ENCODE data around the gene LARGE2. TPM values are rescaled to one million over a fixed set of nuclear protein-coding genes. Genes with fewer than 3 reads are reported as not detected.

The LARGE2 gene
- polyA plus RNA-seq, 2 donors, result 20.7 to 45.8 TPM

GRCh38 chr11:45885274-45885920 lies 37.1 kb upstream of the LARGE2 start, which contains the start of gene MAPK8IP1:
TSS of gene MAPK8IP1 (plus strand) at chr11:45885651. CDS start at chr11:45885821, 170 bp downstream.
- Histone ChIP-seq H3K9me3 (ENCODE audit: control insufficient read depth in 2 of 2, insufficient read depth in 1 of 2, low read depth in 1 of 2, low read length in 1 of 2) (no peaks in the 10 kb centered on the region), H3K36me3 (ENCODE audit: control insufficient read depth in 2 of 2, insufficient read depth in 2 of 2, low read length in 1 of 2) (peaks cover 12 to 22% of the 10 kb centered on the region in 2 donors), H3K4me3 (ENCODE audit: low read depth in 1 of 2, low read length in 2 of 2) (peak within 1 kb of the TSS; percentile 45 to 57), H3K4me1 (ENCODE audit: control insufficient read depth in 2 of 2, insufficient read depth in 2 of 2, low read length in 1 of 2) (peaks cover 6 to 8% of the 10 kb centered on the region in 2 donors), H3K27ac (ENCODE audit: low read depth in 2 of 2, low read length in 1 of 2) (no peak within 1 kb of the TSS), H3K27me3 (ENCODE audit: control insufficient read depth in 1 of 2, insufficient read depth in 2 of 2, low read length in 2 of 2) (no peaks in the 10 kb centered on the region)
- WGBS, 2 donors, result 2% methylated on average over 50 to 73 of the region's 73 CpGs

GRCh38 chr11:45885921-45886721 lies 36.3 kb upstream of the LARGE2 start:
- Histone ChIP-seq H3K4me1 (ENCODE audit: control insufficient read depth in 2 of 2, insufficient read depth in 2 of 2, low read length in 1 of 2) (peaks cover 6 to 8% of the 10 kb centered on the region in 2 donors), H3K27me3 (ENCODE audit: control insufficient read depth in 1 of 2, insufficient read depth in 2 of 2, low read length in 2 of 2) (no peaks in the 10 kb centered on the region), H3K36me3 (ENCODE audit: control insufficient read depth in 2 of 2, insufficient read depth in 2 of 2, low read length in 1 of 2) (peaks cover 7 to 15% of the 10 kb centered on the region in 2 donors), H3K4me3 (ENCODE audit: low read depth in 1 of 2, low read length in 2 of 2) (peak overlapping the region; percentile 45 to 57), H3K27ac (ENCODE audit: low read depth in 2 of 2, low read length in 1 of 2) (no peak overlapping the region), H3K9me3 (ENCODE audit: control insufficient read depth in 2 of 2, insufficient read depth in 1 of 2, low read depth in 1 of 2, low read length in 1 of 2) (no peaks in the 10 kb centered on the region)
- WGBS, 2 donors, result 17 to 19% methylated on average over 43 of the region's 43 CpGs

GRCh38 chr11:45886816-45887520 lies 35.5 kb upstream of the LARGE2 start:
- 86 to 97% methylated on average over 4 of the region's 4 CpGs for WGBS, 2 donors
- H3K27me3 ChIP-seq (ENCODE audit: control insufficient read depth in 1 of 2, insufficient read depth in 2 of 2, low read length in 2 of 2), result no peaks in the 10 kb centered on the region
- H3K36me3 ChIP-seq (ENCODE audit: control insufficient read depth in 2 of 2, insufficient read depth in 2 of 2, low read length in 1 of 2), result peaks cover 0 to 7% of the 10 kb centered on the region in 2 donors

GRCh38 chr11:45887587-45887986 lies 34.9 kb upstream of the LARGE2 start:
- Histone ChIP-seq H3K4me1 (ENCODE audit: control insufficient read depth in 2 of 2, insufficient read depth in 2 of 2, low read length in 1 of 2) (peaks cover 6 to 8% of the 10 kb centered on the region in 2 donors), H3K27ac (ENCODE audit: low read depth in 2 of 2, low read length in 1 of 2) (no peak overlapping the region), H3K27me3 (ENCODE audit: control insufficient read depth in 1 of 2, insufficient read depth in 2 of 2, low read length in 2 of 2) (no peaks in the 10 kb centered on the region), H3K9me3 (ENCODE audit: control insufficient read depth in 2 of 2, insufficient read depth in 1 of 2, low read depth in 1 of 2, low read length in 1 of 2) (no peaks in the 10 kb centered on the region), H3K4me3 (ENCODE audit: low read depth in 1 of 2, low read length in 2 of 2) (no peak overlapping the region), H3K36me3 (ENCODE audit: control insufficient read depth in 2 of 2, insufficient read depth in 2 of 2, low read length in 1 of 2) (peaks cover 0 to 2% of the 10 kb centered on the region in 2 donors)
- WGBS, 2 donors, result 89% methylated on average over 10 of the region's 10 CpGs

More at GRCh38 chr11:45886816-45887520, 35.5 kb upstream of the LARGE2 start:
- Histone ChIP-seq H3K9me3 (ENCODE audit: control insufficient read depth in 2 of 2, insufficient read depth in 1 of 2, low read depth in 1 of 2, low read length in 1 of 2) (no peaks in the 10 kb centered on the region), H3K27ac (ENCODE audit: low read depth in 2 of 2, low read length in 1 of 2) (no peak overlapping the region), H3K4me1 (ENCODE audit: control insufficient read depth in 2 of 2, insufficient read depth in 2 of 2, low read length in 1 of 2) (peaks cover 6 to 8% of the 10 kb centered on the region in 2 donors), H3K4me3 (ENCODE audit: low read depth in 1 of 2, low read length in 2 of 2) (no peak overlapping the region)

GRCh38 chr11:45889555-45889954 lies 32.9 kb upstream of the LARGE2 start:
- Histone ChIP-seq H3K4me1 (ENCODE audit: control insufficient read depth in 2 of 2, insufficient read depth in 2 of 2, low read length in 1 of 2) (peaks cover 6 to 8% of the 10 kb centered on the region in 2 donors), H3K4me3 (ENCODE audit: low read depth in 1 of 2, low read length in 2 of 2) (no peak overlapping the region), H3K27ac (ENCODE audit: low read depth in 2 of 2, low read length in 1 of 2) (no peak overlapping the region), H3K36me3 (ENCODE audit: control insufficient read depth in 2 of 2, insufficient read depth in 2 of 2, low read length in 1 of 2) (no peaks in the 10 kb centered on the region), H3K9me3 (ENCODE audit: control insufficient read depth in 2 of 2, insufficient read depth in 1 of 2, low read depth in 1 of 2, low read length in 1 of 2) (no peaks in the 10 kb centered on the region), H3K27me3 (ENCODE audit: control insufficient read depth in 1 of 2, insufficient read depth in 2 of 2, low read length in 2 of 2) (no peaks in the 10 kb centered on the region)
- 80 to 89% methylated on average over 8 of the region's 8 CpGs for WGBS, 2 donors

GRCh38 chr11:45889966-45890365 lies 32.5 kb upstream of the LARGE2 start:
- Histone ChIP-seq H3K4me3 (ENCODE audit: low read depth in 1 of 2, low read length in 2 of 2) (no peak overlapping the region), H3K4me1 (ENCODE audit: control insufficient read depth in 2 of 2, insufficient read depth in 2 of 2, low read length in 1 of 2) (peaks cover 6 to 8% of the 10 kb centered on the region in 2 donors), H3K9me3 (ENCODE audit: control insufficient read depth in 2 of 2, insufficient read depth in 1 of 2, low read depth in 1 of 2, low read length in 1 of 2) (no peaks in the 10 kb centered on the region), H3K27me3 (ENCODE audit: control insufficient read depth in 1 of 2, insufficient read depth in 2 of 2, low read length in 2 of 2) (no peaks in the 10 kb centered on the region), H3K36me3 (ENCODE audit: control insufficient read depth in 2 of 2, insufficient read depth in 2 of 2, low read length in 1 of 2) (no peaks in the 10 kb centered on the region), H3K27ac (ENCODE audit: low read depth in 2 of 2, low read length in 1 of 2) (no peak overlapping the region)
- 71 to 77% methylated on average over 9 of the region's 9 CpGs for WGBS, 2 donors

- Histone ChIP-seq H3K4me1 (ENCODE audit: control insufficient read depth in 2 of 2, insufficient read depth in 2 of 2, low read length in 1 of 2) (peaks cover 3% of the 10 kb centered on the region in 2 donors), H3K9me3 (ENCODE audit: control insufficient read depth in 2 of 2, insufficient read depth in 1 of 2, low read depth in 1 of 2, low read length in 1 of 2) (no peaks in the 10 kb centered on the region), H3K4me3 (ENCODE audit: low read depth in 1 of 2, low read length in 2 of 2) (no peak overlapping the region), H3K36me3 (ENCODE audit: control insufficient read depth in 2 of 2, insufficient read depth in 2 of 2, low read length in 1 of 2) (no peaks in the 10 kb centered on the region), H3K27me3 (ENCODE audit: control insufficient read depth in 1 of 2, insufficient read depth in 2 of 2, low read length in 2 of 2) (no peaks in the 10 kb centered on the region), H3K27ac (ENCODE audit: low read depth in 2 of 2, low read length in 1 of 2) (no peak overlapping the region)
- WGBS, 2 donors, result 80 to 84% methylated on average over 9 of the region's 9 CpGs
Observed at GRCh38 chr11:45890886-45891550, 31.4 kb upstream of the LARGE2 start.

GRCh38 chr11:45892856-45893255 lies 29.6 kb upstream of the LARGE2 start:
- H3K4me1 ChIP-seq (ENCODE audit: control insufficient read depth in 2 of 2, insufficient read depth in 2 of 2, low read length in 1 of 2), result no peaks in the 10 kb centered on the region
- no peak overlapping the region for H3K4me3 ChIP-seq (ENCODE audit: low read depth in 1 of 2, low read length in 2 of 2)
- H3K9me3 ChIP-seq (ENCODE audit: control insufficient read depth in 2 of 2, insufficient read depth in 1 of 2, low read depth in 1 of 2, low read length in 1 of 2), result no peaks in the 10 kb centered on the region
- no peaks in the 10 kb centered on the region for H3K27me3 ChIP-seq (ENCODE audit: control insufficient read depth in 1 of 2, insufficient read depth in 2 of 2, low read length in 2 of 2)
- WGBS, 2 donors, result 82 to 85% methylated on average over 5 of the region's 5 CpGs
- no peaks in the 10 kb centered on the region for H3K36me3 ChIP-seq (ENCODE audit: control insufficient read depth in 2 of 2, insufficient read depth in 2 of 2, low read length in 1 of 2)
- no peak overlapping the region for H3K27ac ChIP-seq (ENCODE audit: low read depth in 2 of 2, low read length in 1 of 2)

Data from esophagus (tissue), 2 donors.